Measurements from ENCODE around the gene RTN4RL2. TPM values are rescaled to one million over a fixed set of nuclear protein-coding genes. Genes with fewer than 3 reads are reported as not detected.

The RTN4RL2 gene
- total RNA-seq, 1 experiment from 2014 or later, result 3.6 TPM

DNA sequence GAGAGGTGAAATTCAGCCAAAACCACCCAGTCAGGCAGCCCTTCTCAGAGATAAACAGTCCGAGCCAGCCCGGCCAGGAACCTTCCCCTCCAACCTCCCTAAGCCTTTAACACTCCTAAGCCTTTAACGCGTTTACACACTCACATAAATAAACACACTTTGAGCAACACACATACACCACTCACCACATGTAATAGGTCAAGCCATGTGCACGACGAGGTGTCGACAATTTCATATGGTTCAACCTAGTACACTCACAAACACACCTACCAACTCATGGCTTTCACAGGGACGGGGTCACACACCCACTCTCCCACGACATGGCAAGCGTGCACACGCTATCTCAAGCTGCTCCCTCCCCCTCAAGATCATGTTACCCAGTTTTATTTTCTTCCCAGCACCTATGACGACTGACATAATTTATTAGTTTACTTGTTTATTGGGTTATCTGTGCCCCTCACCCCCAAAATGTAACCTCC lies 39.7 kb downstream of the RTN4RL2 start:
- no peak for DNase-seq
- BruUV-seq (replicated peaks), result no TSS peak
- H3K4me3 Mint-ChIP-seq (ENCODE audit: low read depth, unreplicated experiment), result peak overlapping the region; percentile 57
- TF ChIP-seq, protein P1, sequence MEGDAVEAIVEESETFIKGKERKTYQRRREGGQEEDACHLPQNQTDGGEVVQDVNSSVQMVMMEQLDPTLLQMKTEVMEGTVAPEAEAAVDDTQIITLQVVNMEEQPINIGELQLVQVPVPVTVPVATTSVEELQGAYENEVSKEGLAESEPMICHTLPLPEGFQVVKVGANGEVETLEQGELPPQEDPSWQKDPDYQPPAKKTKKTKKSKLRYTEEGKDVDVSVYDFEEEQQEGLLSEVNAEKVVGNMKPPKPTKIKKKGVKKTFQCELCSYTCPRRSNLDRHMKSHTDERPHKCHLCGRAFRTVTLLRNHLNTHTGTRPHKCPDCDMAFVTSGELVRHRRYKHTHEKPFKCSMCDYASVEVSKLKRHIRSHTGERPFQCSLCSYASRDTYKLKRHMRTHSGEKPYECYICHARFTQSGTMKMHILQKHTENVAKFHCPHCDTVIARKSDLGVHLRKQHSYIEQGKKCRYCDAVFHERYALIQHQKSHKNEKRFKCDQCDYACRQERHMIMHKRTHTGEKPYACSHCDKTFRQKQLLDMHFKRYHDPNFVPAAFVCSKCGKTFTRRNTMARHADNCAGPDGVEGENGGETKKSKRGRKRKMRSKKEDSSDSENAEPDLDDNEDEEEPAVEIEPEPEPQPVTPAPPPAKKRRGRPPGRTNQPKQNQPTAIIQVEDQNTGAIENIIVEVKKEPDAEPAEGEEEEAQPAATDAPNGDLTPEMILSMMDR (IDR thresholded peaks at IDR 0.05; ENCODE audit: unreplicated experiment), result no peak
- H3K27ac Mint-ChIP-seq (ENCODE audit: unreplicated experiment), result peak overlapping the region; percentile 17
- no peaks in the 10 kb centered on the region for H3K9me3 Mint-ChIP-seq (ENCODE audit: low read depth, unreplicated experiment)
- intact Hi-C loops (cut with micrococcal nuclease; ENCODE audit: unreplicated experiment), result no loop called here
- no peaks in the 10 kb centered on the region for H3K27me3 Mint-ChIP-seq (ENCODE audit: unreplicated experiment)
- H3K36me3 Mint-ChIP-seq (ENCODE audit: insufficient read depth, unreplicated experiment), result peaks cover 25% of the 10 kb centered on the region
- CTCF ChIA-PET, result no interaction called here
- peaks cover 44% of the 10 kb centered on the region for H3K4me1 Mint-ChIP-seq (ENCODE audit: low read depth, unreplicated experiment)

DNA sequence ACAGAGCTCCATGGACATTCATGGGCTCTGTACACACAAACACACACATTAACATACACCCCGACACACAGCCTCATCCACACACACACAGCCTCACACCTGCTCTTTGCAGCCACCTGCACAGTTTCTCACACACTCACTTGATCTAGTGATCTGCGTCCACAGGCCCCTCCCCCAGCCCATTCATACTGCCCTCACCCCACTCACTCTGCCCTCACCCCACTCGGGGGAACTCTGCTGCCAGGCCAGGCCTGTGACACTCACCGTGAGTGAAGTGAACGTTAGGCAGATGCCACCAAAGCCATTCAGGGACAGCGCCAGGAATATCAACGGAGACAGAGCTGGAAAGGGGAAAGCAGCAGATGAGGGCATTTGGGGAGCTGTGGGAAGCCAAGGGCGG lies 40.2 kb downstream of the RTN4RL2 start:
- Mint-ChIP-seq H3K27ac (ENCODE audit: unreplicated experiment) (peak overlapping the region; percentile 17), H3K27me3 (ENCODE audit: unreplicated experiment) (no peaks in the 10 kb centered on the region), H3K36me3 (ENCODE audit: insufficient read depth, unreplicated experiment) (peaks cover 25% of the 10 kb centered on the region), H3K9me3 (ENCODE audit: low read depth, unreplicated experiment) (no peaks in the 10 kb centered on the region), H3K4me1 (ENCODE audit: low read depth, unreplicated experiment) (peaks cover 44% of the 10 kb centered on the region), H3K4me3 (ENCODE audit: low read depth, unreplicated experiment) (peak overlapping the region; percentile 57)
- no TSS peak for BruUV-seq (replicated peaks)
- DNase-seq, result no peak
- intact Hi-C loops (cut with micrococcal nuclease; ENCODE audit: unreplicated experiment), result no loop called here
- TF ChIP-seq, protein P1 (IDR thresholded peaks at IDR 0.05; ENCODE audit: unreplicated experiment), result no peak
- CTCF ChIA-PET, result no interaction called here

DNA sequence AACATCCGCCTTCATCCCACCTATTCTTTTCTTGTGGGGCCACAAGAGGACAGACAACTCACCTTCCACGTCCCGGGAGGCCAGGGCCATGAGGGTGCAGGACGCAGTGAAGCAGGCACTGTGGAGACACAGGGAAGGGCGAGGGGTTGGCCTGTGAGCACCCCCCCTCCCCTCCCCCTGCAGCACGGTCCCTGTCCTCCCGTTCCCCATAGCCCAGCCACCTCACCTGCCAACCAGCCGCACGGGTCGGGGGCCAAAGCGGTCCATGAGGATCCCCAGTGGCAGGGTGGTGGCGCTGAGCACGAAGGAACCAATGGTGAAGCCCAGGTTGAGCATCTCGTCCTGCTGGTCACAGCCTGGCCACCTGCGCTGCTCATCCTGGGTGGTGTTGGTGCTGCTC lies 40.6 kb downstream of the RTN4RL2 start:
- BruUV-seq (replicated peaks), result no TSS peak
- CTCF ChIA-PET, result no interaction called here
- Mint-ChIP-seq H3K36me3 (ENCODE audit: insufficient read depth, unreplicated experiment) (peaks cover 21% of the 10 kb centered on the region), H3K9me3 (ENCODE audit: low read depth, unreplicated experiment) (no peaks in the 10 kb centered on the region), H3K27me3 (ENCODE audit: unreplicated experiment) (no peaks in the 10 kb centered on the region), H3K27ac (ENCODE audit: unreplicated experiment) (no peak overlapping the region), H3K4me1 (ENCODE audit: low read depth, unreplicated experiment) (peaks cover 44% of the 10 kb centered on the region), H3K4me3 (ENCODE audit: low read depth, unreplicated experiment) (no peak overlapping the region)
- DNase-seq, result no peak
- TF ChIP-seq, protein P1 (IDR thresholded peaks at IDR 0.05; ENCODE audit: unreplicated experiment), result no peak
- intact Hi-C loops (cut with micrococcal nuclease; ENCODE audit: unreplicated experiment), result no loop called here

DNA sequence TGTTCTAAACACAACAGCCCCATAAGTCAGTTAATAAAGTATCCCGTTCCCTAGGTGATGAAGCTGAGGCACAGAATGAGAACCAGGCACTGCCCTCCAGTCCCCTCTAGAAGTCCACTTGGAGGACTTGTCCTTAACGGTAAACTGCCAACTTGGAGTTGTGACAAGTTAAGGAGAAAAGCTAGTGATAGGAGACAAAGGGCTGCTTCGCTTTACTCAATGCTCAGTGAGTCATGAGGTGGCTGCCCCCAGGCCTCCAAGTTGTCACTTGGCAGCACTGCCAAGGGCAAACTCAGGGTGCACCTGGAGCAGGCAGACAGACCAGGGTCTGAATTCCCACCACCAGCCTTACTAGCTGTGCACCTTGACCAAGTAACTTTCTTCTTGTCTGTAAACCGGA lies 41.6 kb downstream of the RTN4RL2 start:
- no TSS peak for BruUV-seq (replicated peaks)
- intact Hi-C loops (cut with micrococcal nuclease; ENCODE audit: unreplicated experiment), result no loop called here
- Mint-ChIP-seq H3K36me3 (ENCODE audit: insufficient read depth, unreplicated experiment) (peaks cover 19% of the 10 kb centered on the region), H3K4me1 (ENCODE audit: low read depth, unreplicated experiment) (peaks cover 40% of the 10 kb centered on the region), H3K27ac (ENCODE audit: unreplicated experiment) (no peak overlapping the region), H3K9me3 (ENCODE audit: low read depth, unreplicated experiment) (no peaks in the 10 kb centered on the region), H3K4me3 (ENCODE audit: low read depth, unreplicated experiment) (no peak overlapping the region), H3K27me3 (ENCODE audit: unreplicated experiment) (no peaks in the 10 kb centered on the region)
- TF ChIP-seq, protein P1 (IDR thresholded peaks at IDR 0.05; ENCODE audit: unreplicated experiment), result no peak
- DNase-seq, result no peak
- CTCF ChIA-PET, result interaction anchor here (0.9 to 2.1 kb wide), 3 partner anchors 8 to 17 kb away, joined by 4 to 11 read pairs (median 5); partner anchors contain the start of gene SLC43A1
